Breast epithelium (tissue), 4 donors: ENCODE results near the gene OPRD1. TPM values are rescaled to one million over a fixed set of nuclear protein-coding genes. Genes with fewer than 3 reads are reported as not detected.

Source experiments
- DNase-seq, 2 donors: peaks; one replicate each; pipeline ENCODE4 v3.0.0-alpha.2; 2019; ENCODE audit warnings: low spot score in 2 of 2
- H3K27ac ChIP-seq, 2 donors: fragments of 200-600 bp; sonication (generic) in 1 of 2; one replicate each; pipeline ENCODE4 v1.5.1; 2016 to 2019; ENCODE audit warnings: mild to moderate bottlenecking in 1 of 2
- H3K27me3 ChIP-seq, 2 donors: fragments of 200-600 bp; sonication (generic) in 1 of 2; one replicate each; pipeline versions ENCODE4 v1.5.1 to v1.6.0; 2017 to 2019; ENCODE audit warnings: control low read depth in 1 of 2, mild to moderate bottlenecking in 1 of 2
- H3K36me3 ChIP-seq: fragments of 200-600 bp; one replicate; pipeline ENCODE4 v1.5.1; 2019
- H3K4me1 ChIP-seq, 2 donors: fragments of 200-600 bp; sonication (generic); one replicate each; pipeline ENCODE4 v1.5.1; 2016 to 2019; ENCODE audit warnings: control low read depth in 1 of 2
- H3K4me3 ChIP-seq, 3 donors: fragments of 200-600 bp; sonication (generic); 1 replicate in 2 of 3; 2 replicates in 1 of 3; pipeline ENCODE4 v1.5.1; 2016 to 2019; ENCODE audit warnings: mild to moderate bottlenecking in 3 of 3, moderate library complexity in 2 of 3
- H3K9me3 ChIP-seq, 2 donors: fragments of 200-600 bp; sonication (generic) in 1 of 2; one replicate each; pipeline ENCODE4 v1.5.1; 2016 to 2019; ENCODE audit warnings: control low read depth in 1 of 2
- POLR2A ChIP-seq: fragments of 450-650 bp; IDR thresholded peaks from one replicate; pipeline ENCODE4 v1.6.1; 2016; ENCODE audit warnings: antibody characterized with exemption, mild to moderate bottlenecking, moderate library complexity
- POLR2AphosphoS5 ChIP-seq, 3 donors: sonication (generic); formaldehyde crosslinking; IDR thresholded peaks; one replicate each; pipeline ENCODE4 v1.6.1; 2017; ENCODE audit warnings: antibody characterized with exemption in 3 of 3
- intact Hi-C: fragments of 100-400 bp; cut with DNase I; formaldehyde crosslinking; loops from one replicate; pipeline ENCODE4 v1.15.1; 2023; ENCODE audit warnings: low total_unique reads
- total RNA-seq, 3 donors: library from RNA; depleted of rRNA; stranded (reverse); fragments of >200 nt; gene quantifications; one replicate each; pipeline ENCODE4 v1.1.0, GENCODE V29; 2016
- TF ChIP-seq, protein P1 (sequence below), 3 donors: fragments of 450-650 bp; IDR thresholded peaks; one replicate each; pipeline ENCODE4 v1.5.1; 2016 to 2017; ENCODE audit warnings: antibody characterized with exemption in 3 of 3, mild to moderate bottlenecking in 3 of 3, moderate library complexity in 3 of 3

Gene OPRD1
- total RNA-seq, 3 donors from 2014 or later = not detected

- H3K9me3 ChIP-seq = no peaks in the 10 kb centered on the region
- intact Hi-C loops = loop anchor here (10.0 kb wide), 1 partner anchor 146 kb away; no protein-coding TSS in a partner anchor
- no peak for TF ChIP-seq POLR2A
- TF ChIP-seq, protein P1, sequence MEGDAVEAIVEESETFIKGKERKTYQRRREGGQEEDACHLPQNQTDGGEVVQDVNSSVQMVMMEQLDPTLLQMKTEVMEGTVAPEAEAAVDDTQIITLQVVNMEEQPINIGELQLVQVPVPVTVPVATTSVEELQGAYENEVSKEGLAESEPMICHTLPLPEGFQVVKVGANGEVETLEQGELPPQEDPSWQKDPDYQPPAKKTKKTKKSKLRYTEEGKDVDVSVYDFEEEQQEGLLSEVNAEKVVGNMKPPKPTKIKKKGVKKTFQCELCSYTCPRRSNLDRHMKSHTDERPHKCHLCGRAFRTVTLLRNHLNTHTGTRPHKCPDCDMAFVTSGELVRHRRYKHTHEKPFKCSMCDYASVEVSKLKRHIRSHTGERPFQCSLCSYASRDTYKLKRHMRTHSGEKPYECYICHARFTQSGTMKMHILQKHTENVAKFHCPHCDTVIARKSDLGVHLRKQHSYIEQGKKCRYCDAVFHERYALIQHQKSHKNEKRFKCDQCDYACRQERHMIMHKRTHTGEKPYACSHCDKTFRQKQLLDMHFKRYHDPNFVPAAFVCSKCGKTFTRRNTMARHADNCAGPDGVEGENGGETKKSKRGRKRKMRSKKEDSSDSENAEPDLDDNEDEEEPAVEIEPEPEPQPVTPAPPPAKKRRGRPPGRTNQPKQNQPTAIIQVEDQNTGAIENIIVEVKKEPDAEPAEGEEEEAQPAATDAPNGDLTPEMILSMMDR (IDR thresholded peaks at IDR 0.05) = no peak
- TF ChIP-seq POLR2AphosphoS5 (IDR thresholded peaks at IDR 0.05) = no peak
- H3K27me3 ChIP-seq = no peaks in the 10 kb centered on the region
- H3K27ac ChIP-seq = no peak overlapping the region
- H3K4me3 ChIP-seq = no peak overlapping the region
- no peaks in the 10 kb centered on the region for H3K36me3 ChIP-seq
- no peak for DNase-seq
- H3K4me1 ChIP-seq = no peaks in the 10 kb centered on the region
Observed at GRCh38 chr1:28888915-28889314, 76.9 kb downstream of the OPRD1 start.

DNA sequence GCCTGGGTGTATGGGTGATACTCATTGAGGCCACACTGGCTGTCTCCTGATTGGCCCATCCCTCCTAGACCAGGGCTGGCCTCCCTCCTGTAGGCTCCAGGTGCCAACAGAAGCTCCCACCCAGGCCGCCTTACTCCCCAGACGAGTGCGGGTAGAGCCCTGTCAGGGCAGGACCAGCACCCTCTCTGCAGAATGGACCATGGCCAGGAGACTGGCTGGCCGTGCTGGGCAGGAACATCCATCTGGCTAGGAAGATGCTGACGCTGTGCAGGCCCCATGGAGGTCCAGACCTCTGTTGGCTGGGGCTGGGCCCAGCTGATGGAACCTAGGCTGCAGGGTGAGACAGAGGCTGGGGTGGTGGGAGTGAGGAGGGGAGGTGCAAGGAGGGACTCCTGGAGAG, 77.4 kb downstream of the OPRD1 start:
- H3K36me3 ChIP-seq = no peaks in the 10 kb centered on the region
- no peaks in the 10 kb centered on the region for H3K9me3 ChIP-seq
- no peaks in the 10 kb centered on the region for H3K27me3 ChIP-seq
- no peak for DNase-seq
- H3K27ac ChIP-seq = no peak overlapping the region
- no peak overlapping the region for H3K4me3 ChIP-seq
- no peaks in the 10 kb centered on the region for H3K4me1 ChIP-seq
- intact Hi-C loops = loop anchor here (10.0 kb wide), 1 partner anchor 145 kb away; no protein-coding TSS in a partner anchor
- TF ChIP-seq, protein P1 (IDR thresholded peaks at IDR 0.05) = no peak
- TF ChIP-seq POLR2A = no peak
- no peak for TF ChIP-seq POLR2AphosphoS5 (IDR thresholded peaks at IDR 0.05)

GRCh38 chr1:28890435-28890834, 78.5 kb downstream of the OPRD1 start:
- intact Hi-C loops = no loop called here
- no peak overlapping the region for H3K27ac ChIP-seq
- no peaks in the 10 kb centered on the region for H3K9me3 ChIP-seq
- H3K4me1 ChIP-seq = no peaks in the 10 kb centered on the region
- TF ChIP-seq POLR2A (no peak), POLR2AphosphoS5 (IDR thresholded peaks at IDR 0.05) (no peak)
- TF ChIP-seq, protein P1 (IDR thresholded peaks at IDR 0.05) = no peak
- H3K4me3 ChIP-seq = no peak overlapping the region
- H3K36me3 ChIP-seq = no peaks in the 10 kb centered on the region
- H3K27me3 ChIP-seq = no peaks in the 10 kb centered on the region
- DNase-seq = no peak

DNA sequence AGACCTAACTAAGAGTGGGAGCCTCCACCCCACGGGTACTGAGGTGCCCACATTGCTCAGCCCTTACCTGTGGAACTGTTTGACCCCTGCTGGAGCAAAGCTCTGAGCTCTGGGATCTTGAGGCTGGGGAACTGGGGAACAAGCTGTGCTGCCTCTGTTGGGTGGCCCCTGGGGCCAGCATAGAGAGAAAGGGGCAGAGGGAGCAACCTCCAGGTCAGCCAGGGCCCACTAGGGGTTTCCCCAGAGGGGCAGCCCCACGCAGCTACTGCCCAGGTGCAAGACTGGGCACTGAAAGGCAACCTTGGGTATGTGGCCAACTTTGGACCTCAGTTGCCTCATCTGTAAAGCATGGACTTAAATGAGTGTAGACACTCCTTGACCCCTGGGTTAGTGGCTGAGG, 78.9 kb downstream of the OPRD1 start:
- H3K4me3 ChIP-seq = no peak overlapping the region
- no peak overlapping the region for H3K27ac ChIP-seq
- no peaks in the 10 kb centered on the region for H3K4me1 ChIP-seq
- H3K36me3 ChIP-seq = no peaks in the 10 kb centered on the region
- TF ChIP-seq POLR2A (no peak), POLR2AphosphoS5 (IDR thresholded peaks at IDR 0.05) (no peak)
- TF ChIP-seq, protein P1 (IDR thresholded peaks at IDR 0.05) = no peak
- H3K27me3 ChIP-seq = no peaks in the 10 kb centered on the region
- DNase-seq = no peak
- H3K9me3 ChIP-seq = no peaks in the 10 kb centered on the region
- intact Hi-C loops = no loop called here

DNA sequence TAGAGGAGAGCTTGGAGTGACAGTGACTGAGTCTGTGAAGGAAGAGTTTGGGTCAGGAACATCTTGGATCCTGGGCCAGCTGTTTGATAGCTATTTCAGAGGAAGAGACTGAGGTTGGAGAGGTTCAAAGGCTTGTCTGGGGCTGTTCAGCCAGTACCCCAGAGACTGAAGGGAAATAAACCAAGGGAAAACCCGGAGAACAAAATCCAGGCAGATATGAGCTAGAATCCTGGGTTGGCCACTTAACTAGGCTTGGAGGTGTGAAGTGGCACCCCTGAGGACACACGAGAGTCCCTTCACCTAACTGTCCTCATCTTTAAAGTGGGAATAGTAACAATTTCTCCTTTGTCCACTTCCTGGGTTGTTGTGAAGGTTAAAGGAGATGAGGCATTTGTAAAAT, 79.3 kb downstream of the OPRD1 start:
- no peaks in the 10 kb centered on the region for H3K36me3 ChIP-seq
- no peaks in the 10 kb centered on the region for H3K9me3 ChIP-seq
- no peak for TF ChIP-seq POLR2AphosphoS5 (IDR thresholded peaks at IDR 0.05)
- TF ChIP-seq, protein P1 (IDR thresholded peaks at IDR 0.05) = no peak
- no peak for TF ChIP-seq POLR2A
- no peak overlapping the region for H3K27ac ChIP-seq
- no peak overlapping the region for H3K4me3 ChIP-seq
- H3K4me1 ChIP-seq = no peaks in the 10 kb centered on the region
- no peak for DNase-seq
- intact Hi-C loops = no loop called here
- H3K27me3 ChIP-seq = no peaks in the 10 kb centered on the region
